Astrocyte (in vitro differentiated cells and primary cell): Measurements from ENCODE around the gene LDOC1.

Experiments
- EZH2 ChIP-seq: IDR thresholded peaks from 2 replicates; pipeline ENCODE4 v1.6.1; 2012; ENCODE audit warnings: mild to moderate bottlenecking, low read length, inconsistent platforms; ENCODE audit not compliant: insufficient read depth
- TF ChIP-seq, protein P1 (sequence below): IDR thresholded peaks from 2 replicates; pipeline ENCODE4 v1.5.1; 2011; ENCODE audit warnings: low read depth, mild to moderate bottlenecking, inconsistent platforms, low read length, moderate library complexity; ENCODE audit not compliant: insufficient read depth

DNA sequence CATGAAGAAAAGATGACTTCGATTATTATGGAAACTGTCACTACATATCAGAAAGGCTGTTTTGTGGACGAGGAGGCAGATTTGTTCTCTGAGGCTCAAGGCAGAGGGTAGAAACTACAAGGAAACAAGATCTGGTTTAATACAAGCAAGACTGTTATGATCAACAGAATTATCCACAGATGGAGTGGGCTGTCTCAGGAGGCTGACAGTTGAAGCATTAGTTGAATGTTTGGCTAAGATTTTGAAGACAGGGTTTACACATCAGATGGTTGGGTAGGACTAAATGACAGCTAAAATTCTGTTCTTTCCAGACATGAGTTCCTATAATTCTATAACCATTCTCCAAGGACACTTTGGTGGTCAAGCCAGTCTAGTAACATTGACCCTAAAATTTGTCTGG lies 49.8 kb downstream of the LDOC1 start:
- TF ChIP-seq, protein P1, sequence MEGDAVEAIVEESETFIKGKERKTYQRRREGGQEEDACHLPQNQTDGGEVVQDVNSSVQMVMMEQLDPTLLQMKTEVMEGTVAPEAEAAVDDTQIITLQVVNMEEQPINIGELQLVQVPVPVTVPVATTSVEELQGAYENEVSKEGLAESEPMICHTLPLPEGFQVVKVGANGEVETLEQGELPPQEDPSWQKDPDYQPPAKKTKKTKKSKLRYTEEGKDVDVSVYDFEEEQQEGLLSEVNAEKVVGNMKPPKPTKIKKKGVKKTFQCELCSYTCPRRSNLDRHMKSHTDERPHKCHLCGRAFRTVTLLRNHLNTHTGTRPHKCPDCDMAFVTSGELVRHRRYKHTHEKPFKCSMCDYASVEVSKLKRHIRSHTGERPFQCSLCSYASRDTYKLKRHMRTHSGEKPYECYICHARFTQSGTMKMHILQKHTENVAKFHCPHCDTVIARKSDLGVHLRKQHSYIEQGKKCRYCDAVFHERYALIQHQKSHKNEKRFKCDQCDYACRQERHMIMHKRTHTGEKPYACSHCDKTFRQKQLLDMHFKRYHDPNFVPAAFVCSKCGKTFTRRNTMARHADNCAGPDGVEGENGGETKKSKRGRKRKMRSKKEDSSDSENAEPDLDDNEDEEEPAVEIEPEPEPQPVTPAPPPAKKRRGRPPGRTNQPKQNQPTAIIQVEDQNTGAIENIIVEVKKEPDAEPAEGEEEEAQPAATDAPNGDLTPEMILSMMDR = no peak
- TF ChIP-seq EZH2 = no peak
